Lung (tissue), 12 donors: ENCODE data around the gene HTRA2. TPM values are rescaled to one million over a fixed set of nuclear protein-coding genes. Genes with fewer than 3 reads are reported as not detected.
A peak's percentile ranks its signal among the peaks of the same experiment; 100 is the strongest.

Experiments
- ATAC-seq: fragments of 200-7000 bp; cut with Tn5 transposase; one replicate; pipeline ENCODE4 v1.9.1; 2020; ENCODE audit warnings: moderate number of reproducible peaks; ENCODE audit not compliant: insufficient read depth, low FRiP score
- DNase-seq, 3 donors: peaks; one replicate each; pipeline ENCODE4 v3.0.0-alpha.2; 2013 to 2017
- H3K27ac ChIP-seq, 2 donors: one replicate each; pipeline ENCODE4 v1.5.1; 2013; ENCODE audit warnings: mild to moderate bottlenecking in 2 of 2, moderate library complexity in 2 of 2, control low read depth in 1 of 2, inconsistent platforms in 1 of 2, low read depth in 1 of 2, low read length in 1 of 2
- H3K27me3 ChIP-seq, 3 donors: one replicate each; pipeline ENCODE4 v1.5.1; 2013; ENCODE audit warnings: low read length in 2 of 3; ENCODE audit not compliant: control insufficient read depth in 3 of 3, insufficient read depth in 3 of 3
- H3K36me3 ChIP-seq, 4 donors: one replicate each; pipeline ENCODE4 v1.5.1; 2013; ENCODE audit warnings: low read length in 4 of 4, mild to moderate bottlenecking in 1 of 4, moderate library complexity in 1 of 4; ENCODE audit not compliant: control insufficient read depth in 4 of 4, insufficient read depth in 4 of 4
- H3K4me1 ChIP-seq, 5 donors: one replicate each; pipeline ENCODE4 v1.5.1; 2013; ENCODE audit warnings: low read length in 5 of 5, mild to moderate bottlenecking in 2 of 5, moderate library complexity in 1 of 5; ENCODE audit not compliant: control insufficient read depth in 5 of 5, insufficient read depth in 5 of 5
- H3K4me3 ChIP-seq: one replicate; pipeline ENCODE4 v1.5.1; 2013; ENCODE audit warnings: mild to moderate bottlenecking, control low read depth, moderate library complexity
- H3K9ac ChIP-seq, 2 donors: one replicate each; pipeline ENCODE4 v1.5.1; 2013; ENCODE audit warnings: low read length in 2 of 2, control low read depth in 1 of 2; ENCODE audit not compliant: insufficient read depth in 1 of 2
- H3K9me3 ChIP-seq, 4 donors: one replicate each; pipeline ENCODE4 v1.5.1; 2013; ENCODE audit warnings: low read length in 3 of 4, mild to moderate bottlenecking in 1 of 4, moderate library complexity in 1 of 4; ENCODE audit not compliant: control insufficient read depth in 4 of 4, insufficient read depth in 3 of 4
- WGBS, 2 donors: extraction: QIAGEN DNeasy Blood & Tissue Kit; methylation state at CpG; one replicate each; pipeline ENCODE4 v1.1.7; 2013; 5-methylcytosine and 5-hydroxymethylcytosine counted together
- polyA plus RNA-seq, 2 donors: library from polyadenylated mRNA; stranded (reverse); fragments of 200-250 nt; gene quantifications; one replicate each; pipeline ENCODE4 v1.2.1, GENCODE V29; 2013
- total RNA-seq, 2 donors: library from RNA; depleted of rRNA in 1 of 2; stranded (reverse); fragments of >200 nt in 1 of 2; gene quantifications; one replicate each; pipeline ENCODE4 v1.2.1, GENCODE V29; 2014 to 2021
- TF ChIP-seq, protein P1 (sequence below): IDR thresholded peaks from 2 replicates; pipeline ENCODE4 v1.5.1; 2012; ENCODE audit warnings: mild to moderate bottlenecking; ENCODE audit errors: control extremely low read depth, extremely low read depth
- donor health status: control.
- donor health status: control.
- donor health status: Bipolar disorder and iron deficiency.
- donor health status: healthy.
- donor health status: DM: yes; HTN: yes; CAD: no.

Gene HTRA2
- total and polyA plus RNA-seq, 4 donors, result 26.6 to 42.1 (median 31.6) TPM

DNA sequence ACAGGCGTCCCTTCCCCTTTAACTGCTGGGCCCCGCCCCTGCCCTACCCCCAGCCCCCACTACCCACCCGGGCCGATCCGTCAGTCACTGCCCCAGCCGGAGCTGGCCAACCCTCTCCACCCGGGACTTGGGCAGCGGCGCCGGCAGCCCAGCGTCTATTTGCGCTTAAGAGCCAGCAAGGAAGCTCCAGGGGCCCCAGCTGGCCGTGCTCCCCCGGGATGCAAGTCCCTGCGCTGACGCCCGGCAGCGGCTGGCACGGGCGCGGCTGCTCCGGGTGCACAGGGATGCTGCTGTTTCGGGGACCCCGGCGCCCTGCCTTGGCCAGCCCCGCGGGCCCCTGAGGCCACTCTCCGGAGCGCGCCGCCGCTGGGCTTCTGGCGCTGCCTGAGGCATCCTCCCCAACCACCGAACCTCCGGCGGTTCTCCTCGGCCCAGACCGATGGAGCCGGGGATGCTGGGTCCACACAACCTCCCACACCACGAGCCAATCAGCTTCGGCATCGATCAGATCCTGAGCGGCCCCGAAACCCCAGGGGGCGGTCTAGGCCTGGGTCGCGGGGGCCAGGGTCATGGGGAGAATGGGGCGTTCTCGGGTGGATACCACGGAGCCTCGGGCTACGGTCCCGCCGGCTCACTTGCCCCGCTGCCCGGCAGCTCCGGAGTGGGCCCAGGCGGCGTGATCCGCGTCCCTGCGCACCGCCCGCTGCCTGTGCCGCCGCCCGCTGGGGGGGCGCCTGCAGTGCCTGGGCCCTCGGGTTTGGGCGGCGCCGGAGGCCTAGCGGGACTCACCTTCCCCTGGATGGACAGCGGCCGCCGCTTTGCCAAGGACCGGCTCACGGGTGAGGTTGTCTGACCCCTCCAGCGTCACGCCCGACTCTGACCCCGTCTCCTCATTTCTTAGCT, 15.1 kb upstream of the HTRA2 start, which contains the start of gene TLX2:
TLX2 (plus strand) TSS at position 83 of the 903 bp plus-strand sequence; CDS start at position 440, 357 bp downstream.
- no peak within 1 kb of the TSS for H3K27ac ChIP-seq
- ATAC-seq (no peak), DNase-seq (peak; percentile 16 to 35 (median 24))
- TF ChIP-seq, protein P1, sequence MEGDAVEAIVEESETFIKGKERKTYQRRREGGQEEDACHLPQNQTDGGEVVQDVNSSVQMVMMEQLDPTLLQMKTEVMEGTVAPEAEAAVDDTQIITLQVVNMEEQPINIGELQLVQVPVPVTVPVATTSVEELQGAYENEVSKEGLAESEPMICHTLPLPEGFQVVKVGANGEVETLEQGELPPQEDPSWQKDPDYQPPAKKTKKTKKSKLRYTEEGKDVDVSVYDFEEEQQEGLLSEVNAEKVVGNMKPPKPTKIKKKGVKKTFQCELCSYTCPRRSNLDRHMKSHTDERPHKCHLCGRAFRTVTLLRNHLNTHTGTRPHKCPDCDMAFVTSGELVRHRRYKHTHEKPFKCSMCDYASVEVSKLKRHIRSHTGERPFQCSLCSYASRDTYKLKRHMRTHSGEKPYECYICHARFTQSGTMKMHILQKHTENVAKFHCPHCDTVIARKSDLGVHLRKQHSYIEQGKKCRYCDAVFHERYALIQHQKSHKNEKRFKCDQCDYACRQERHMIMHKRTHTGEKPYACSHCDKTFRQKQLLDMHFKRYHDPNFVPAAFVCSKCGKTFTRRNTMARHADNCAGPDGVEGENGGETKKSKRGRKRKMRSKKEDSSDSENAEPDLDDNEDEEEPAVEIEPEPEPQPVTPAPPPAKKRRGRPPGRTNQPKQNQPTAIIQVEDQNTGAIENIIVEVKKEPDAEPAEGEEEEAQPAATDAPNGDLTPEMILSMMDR, result no peak
- no peak within 1 kb of the TSS for H3K9ac ChIP-seq
- H3K36me3 ChIP-seq, result no peaks in the 10 kb centered on the region
- peaks cover 9 to 86% (median 83%) of the 10 kb centered on the region in 3 donors for H3K27me3 ChIP-seq
- WGBS, 2 donors, result 3 to 4% methylated on average over 77 to 82 of the region's 82 CpGs
- no peak within 1 kb of the TSS for H3K4me3 ChIP-seq
- peaks cover 0 to 14% (median 0%) of the 10 kb centered on the region in 4 donors for H3K9me3 ChIP-seq
- peaks cover 0 to 21% (median 0%) of the 10 kb centered on the region in 5 donors for H3K4me1 ChIP-seq

DNA sequence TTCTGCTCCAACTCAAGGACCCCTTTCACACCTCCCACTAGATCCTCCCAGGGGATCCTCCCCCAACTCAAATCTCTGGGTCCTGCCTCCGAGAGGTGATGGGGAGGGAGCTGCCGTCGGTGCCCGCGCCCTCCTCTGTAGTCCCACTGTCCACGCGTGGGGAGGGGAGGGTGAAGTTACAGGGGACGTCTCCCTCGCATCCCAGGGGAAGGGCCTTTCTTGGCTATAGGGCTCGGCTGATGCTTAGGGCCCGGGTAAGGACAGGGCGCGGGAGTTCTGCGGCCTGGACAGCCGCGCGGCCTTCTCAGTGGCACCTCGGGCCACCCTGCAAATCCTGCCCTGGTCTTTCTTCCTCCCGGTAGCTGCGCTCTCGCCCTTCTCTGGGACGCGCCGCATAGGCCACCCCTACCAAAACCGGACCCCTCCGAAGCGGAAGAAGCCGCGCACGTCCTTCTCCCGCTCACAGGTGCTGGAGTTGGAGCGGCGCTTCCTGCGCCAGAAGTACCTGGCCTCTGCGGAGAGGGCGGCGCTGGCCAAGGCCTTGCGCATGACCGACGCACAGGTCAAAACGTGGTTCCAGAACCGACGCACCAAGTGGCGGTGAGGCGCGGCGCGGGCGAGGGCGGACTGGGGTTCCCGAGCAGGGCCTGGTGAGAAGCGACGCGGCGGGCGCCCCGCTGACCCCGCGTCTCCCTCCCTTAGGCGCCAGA, 14.3 kb upstream of the HTRA2 start:
- Histone ChIP-seq H3K9me3 (peaks cover 0 to 14% (median 0%) of the 10 kb centered on the region in 4 donors), H3K27ac (no peak overlapping the region), H3K4me1 (peaks cover 0 to 21% (median 0%) of the 10 kb centered on the region in 5 donors), H3K9ac (no peak overlapping the region), H3K4me3 (no peak overlapping the region), H3K36me3 (no peaks in the 10 kb centered on the region), H3K27me3 (peaks cover 9 to 84% (median 82%) of the 10 kb centered on the region in 3 donors)
- peak; percentile 17 for ATAC-seq
- 4 to 6% methylated on average over 51 to 60 of the region's 60 CpGs for WGBS, 2 donors
- TF ChIP-seq, protein P1, result no peak
- DNase-seq, result no peak

DNA sequence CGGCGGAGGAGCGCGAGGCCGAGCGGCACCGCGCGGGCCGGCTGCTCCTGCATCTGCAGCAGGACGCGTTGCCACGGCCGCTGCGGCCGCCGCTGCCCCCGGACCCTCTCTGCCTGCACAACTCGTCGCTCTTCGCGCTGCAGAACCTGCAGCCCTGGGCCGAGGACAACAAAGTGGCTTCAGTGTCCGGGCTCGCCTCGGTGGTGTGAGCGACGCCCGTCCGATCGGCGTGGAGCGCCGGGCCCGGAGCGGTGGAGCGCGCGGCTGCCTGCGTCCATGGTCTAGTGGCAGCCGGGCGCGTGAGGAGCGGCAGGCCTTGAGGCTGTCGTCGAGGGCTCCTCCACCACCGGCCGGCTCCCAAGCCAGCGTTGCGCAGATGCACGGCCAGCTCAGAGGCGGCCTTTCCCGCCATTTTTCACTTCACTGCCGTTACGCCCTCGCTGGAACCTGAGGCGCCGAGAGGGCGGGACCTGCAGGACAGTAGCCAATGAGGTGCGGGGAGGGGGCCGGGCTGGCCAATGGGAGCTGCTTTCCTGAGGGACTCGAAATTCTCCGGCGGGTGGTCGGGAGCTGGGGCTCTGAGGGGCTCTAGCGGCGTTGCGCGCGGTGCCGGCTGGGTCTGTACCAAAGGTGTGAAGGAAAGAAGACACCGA, 13.6 kb upstream of the HTRA2 start:
- H3K9ac ChIP-seq, result no peak overlapping the region
- no peaks in the 10 kb centered on the region for H3K36me3 ChIP-seq
- peaks cover 0 to 14% (median 0%) of the 10 kb centered on the region in 4 donors for H3K9me3 ChIP-seq
- WGBS, 2 donors, result 2 to 5% methylated on average over 60 to 72 of the region's 72 CpGs
- DNase-seq (peak; percentile 63 to 80 (median 67)), ATAC-seq (no peak)
- H3K4me1 ChIP-seq, result peaks cover 0 to 21% (median 0%) of the 10 kb centered on the region in 5 donors
- H3K27me3 ChIP-seq, result peaks cover 9 to 82% (median 76%) of the 10 kb centered on the region in 3 donors
- H3K27ac ChIP-seq, result no peak overlapping the region
- H3K4me3 ChIP-seq, result peak overlapping the region; percentile 11
- TF ChIP-seq, protein P1, result no peak
